GM12878 (cell line): Measurements from ENCODE around the gene ENDOG. TPM values are rescaled to one million over a fixed set of nuclear protein-coding genes. Genes with fewer than 3 reads are reported as not detected.

ENCODE experiments used
- CEBPB ChIP-seq, 2 experiments: fragments of 150-350 bp in 1 of 2; IDR thresholded peaks; 2 replicates each; pipeline ENCODE4 v1.6.1; 2012 to 2014; ENCODE audit warnings: low read depth in 2 of 2, low read length in 2 of 2, borderline replicate concordance in 1 of 2, inconsistent platforms in 1 of 2
- CHD1 ChIP-seq: IDR thresholded peaks from 2 replicates; pipeline ENCODE4 v1.6.1; 2012; ENCODE audit warnings: low read depth, low read length, improper control_type of control experiment
- CREB1 ChIP-seq: IDR thresholded peaks from 2 replicates; pipeline ENCODE4 v1.6.1; 2012; ENCODE audit warnings: low read depth, mild to moderate bottlenecking, inconsistent platforms
- DPF2 ChIP-seq: fragments of 450-650 bp; IDR thresholded peaks from 2 replicates; pipeline ENCODE4 v1.6.1; 2017; ENCODE audit warnings: mild to moderate bottlenecking
- IKZF2 ChIP-seq, 2 experiments: fragments of 450-650 bp; IDR thresholded peaks; 2 replicates each; pipeline ENCODE4 v1.6.1; 2017; ENCODE audit warnings: mild to moderate bottlenecking in 2 of 2, moderate library complexity in 2 of 2
- MEF2B ChIP-seq: fragments of 450-650 bp; IDR thresholded peaks from 2 replicates; pipeline ENCODE4 v1.6.1; 2018; ENCODE audit warnings: mild to moderate bottlenecking, moderate library complexity; ENCODE audit not compliant: partially characterized antibody, poor library complexity, severe bottlenecking
- MYC ChIP-seq: IDR thresholded peaks from 2 replicates; pipeline ENCODE4 v1.6.1; 2011; ENCODE audit warnings: mild to moderate bottlenecking, low read length, moderate library complexity, inconsistent platforms; ENCODE audit not compliant: insufficient read depth, insufficient replicate concordance, insufficient read length, severe bottlenecking
- NFXL1 ChIP-seq: fragments of 450-650 bp; IDR thresholded peaks from 2 replicates; pipeline ENCODE4 v1.6.1; 2017; ENCODE audit warnings: antibody characterized with exemption, mild to moderate bottlenecking, borderline replicate concordance
- NR2C2 ChIP-seq: IDR thresholded peaks from 2 replicates; pipeline ENCODE4 v1.6.1; 2011; ENCODE audit warnings: borderline replicate concordance, low read depth; ENCODE audit not compliant: control insufficient read depth, insufficient read length
- RBBP5 ChIP-seq: fragments of 200-600 bp; sonication (generic); conservative IDR thresholded peaks from 2 replicates; pipeline ENCODE4 v1.6.1; 2016
- SMC3 ChIP-seq: IDR thresholded peaks from 2 replicates; pipeline ENCODE4 v1.6.1; 2011; ENCODE audit warnings: low read length, improper control_type of control experiment, borderline replicate concordance
- SREBF1 ChIP-seq: IDR thresholded peaks from 2 replicates; pipeline ENCODE4 v1.6.1; 2012; ENCODE audit warnings: mild to moderate bottlenecking, low read length
- WRNIP1 ChIP-seq: IDR thresholded peaks from 2 replicates; pipeline ENCODE4 v1.6.1; 2011; ENCODE audit warnings: low read depth, low read length, improper control_type of control experiment, borderline replicate concordance
- polyA plus RNA-seq, 11 experiments: library from polyadenylated mRNA; depleted of rRNA in 4 of 11; unstranded in 6 of 11; stranded (reverse) in 5 of 11; fragments of >200 nt; fragmentation: Nextera tagmentation in 4 of 11; fragmentation: Illumina TruSeq in 1 of 11; extraction: Ambion mirVana in 4 of 11; extraction: Trizol in 1 of 11; gene quantifications; 1 replicate in 1 of 11; 2 replicates in 10 of 11; pipeline versions ENCODE4 v1.2.1 to v1.2.3, GENCODE V29; 2011 to 2016; ENCODE audit warnings: inconsistent platforms in 2 of 11, missing spikeins in 2 of 11, low read depth in 1 of 11
- total RNA-seq, 4 experiments: library from RNA; depleted of rRNA in 3 of 4; stranded (reverse); fragments of >200 nt in 3 of 4; fragmentation: Illumina TruSeq in 1 of 4; extraction: Trizol in 1 of 4; gene quantifications; 2 replicates each; pipeline versions ENCODE4 v1.2.1 to v1.2.3, GENCODE V29; 2013 to 2021
- TF ChIP-seq, protein P1 (sequence below): fragments of 450-650 bp; IDR thresholded peaks from 2 replicates; pipeline ENCODE4 v1.6.1; 2017; ENCODE audit warnings: mild to moderate bottlenecking, low read depth, inconsistent platforms; ENCODE audit not compliant: poor library complexity, severe bottlenecking
- TF ChIP-seq, protein P2 (sequence below): fragments of 450-650 bp; IDR thresholded peaks from 2 replicates; pipeline ENCODE4 v1.6.1; 2017; ENCODE audit warnings: antibody characterized with exemption, mild to moderate bottlenecking, moderate library complexity
- TF ChIP-seq, protein P3 (sequence below): fragments of 450-650 bp; IDR thresholded peaks from 2 replicates; pipeline ENCODE4 v1.6.1; 2018; ENCODE audit warnings: borderline replicate concordance, mild to moderate bottlenecking; ENCODE audit not compliant: partially characterized antibody
- TF ChIP-seq, protein P4 (sequence below): fragments of 450-650 bp; IDR thresholded peaks from 2 replicates; pipeline ENCODE4 v1.6.1; 2016; ENCODE audit warnings: mild to moderate bottlenecking
- TF ChIP-seq, protein P5 (sequence below): fragments of 450-650 bp; IDR thresholded peaks from 2 replicates; pipeline ENCODE4 v1.6.1; 2016; ENCODE audit warnings: mild to moderate bottlenecking

The ENDOG gene
- total and polyA plus RNA-seq, 10 of the 15 experiments (the other 5 are each of a cell fraction or from before 2014, with no cell fraction given) = 0.84 to 29.2 (median 9.0) TPM

DNA sequence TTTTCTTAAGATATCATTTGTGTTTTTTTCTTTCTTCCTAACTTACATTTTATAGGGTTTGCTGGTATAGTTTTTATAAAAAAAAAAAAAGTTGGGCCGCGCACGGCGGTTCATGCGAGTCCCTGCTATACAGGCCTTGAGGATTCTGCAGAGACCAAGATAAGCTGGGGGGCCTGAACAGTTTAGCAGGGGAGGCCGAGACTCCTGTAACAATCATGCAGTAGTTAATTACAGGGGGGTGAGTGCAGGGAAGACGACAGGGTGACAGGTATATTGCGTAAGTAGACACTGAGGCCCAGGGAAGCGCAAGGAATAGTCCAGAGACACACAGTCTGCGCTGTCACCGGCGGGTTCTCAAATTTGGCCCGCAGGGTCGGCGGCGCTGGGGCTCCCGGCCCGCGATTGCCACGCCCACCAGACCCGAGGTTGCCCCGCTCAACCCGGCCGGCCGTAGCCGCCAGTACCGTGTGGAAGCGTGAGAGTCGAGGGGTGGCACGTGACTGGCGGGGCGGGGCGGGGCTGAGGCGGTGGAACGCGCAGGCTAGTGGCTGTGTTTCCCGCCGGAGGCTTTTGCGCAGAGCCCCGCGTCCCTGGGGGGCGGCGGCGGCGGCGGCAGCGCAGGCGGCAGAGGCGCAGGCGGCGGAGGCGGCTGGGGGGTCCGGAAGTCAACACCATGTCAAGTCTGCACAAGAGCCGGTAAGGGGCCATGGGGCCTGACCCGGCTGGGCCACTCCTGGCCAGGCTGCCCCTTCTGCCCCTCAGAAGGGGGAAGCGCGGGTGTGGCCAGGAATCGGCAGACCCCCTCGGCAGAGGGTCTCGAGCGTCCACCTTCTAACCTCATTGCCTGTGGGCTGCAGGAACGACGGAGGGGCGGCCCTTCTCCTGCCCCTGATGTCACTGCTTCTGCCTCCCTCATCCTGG is 31.4 kb upstream of the ENDOG start, which contains the start of gene TBC1D13 (continued):
- TF ChIP-seq NFXL1 (no peak), SREBF1 (no peak), SMC3 (no peak), CEBPB (IDR thresholded peaks at IDR 0.05; ENCODE audit: borderline replicate concordance in 1 of 2, low read depth in 2 of 2, low read length in 2 of 2) (0 out of 4 replicates have a peak, but pooled peaks of 1 of the 2 experiments have one; percentile 28), CREB1 (peak; percentile 78), IKZF2 (IDR thresholded peaks at IDR 0.05) (no peak), DPF2 (peak; percentile 74; the same call in 1 of the 2 replicates), WRNIP1 (no peak), MEF2B (peak; percentile 97), RBBP5 (no peak), CHD1 (no peak), NR2C2 (no peak), MYC (no peak)
- TF ChIP-seq, protein P1, sequence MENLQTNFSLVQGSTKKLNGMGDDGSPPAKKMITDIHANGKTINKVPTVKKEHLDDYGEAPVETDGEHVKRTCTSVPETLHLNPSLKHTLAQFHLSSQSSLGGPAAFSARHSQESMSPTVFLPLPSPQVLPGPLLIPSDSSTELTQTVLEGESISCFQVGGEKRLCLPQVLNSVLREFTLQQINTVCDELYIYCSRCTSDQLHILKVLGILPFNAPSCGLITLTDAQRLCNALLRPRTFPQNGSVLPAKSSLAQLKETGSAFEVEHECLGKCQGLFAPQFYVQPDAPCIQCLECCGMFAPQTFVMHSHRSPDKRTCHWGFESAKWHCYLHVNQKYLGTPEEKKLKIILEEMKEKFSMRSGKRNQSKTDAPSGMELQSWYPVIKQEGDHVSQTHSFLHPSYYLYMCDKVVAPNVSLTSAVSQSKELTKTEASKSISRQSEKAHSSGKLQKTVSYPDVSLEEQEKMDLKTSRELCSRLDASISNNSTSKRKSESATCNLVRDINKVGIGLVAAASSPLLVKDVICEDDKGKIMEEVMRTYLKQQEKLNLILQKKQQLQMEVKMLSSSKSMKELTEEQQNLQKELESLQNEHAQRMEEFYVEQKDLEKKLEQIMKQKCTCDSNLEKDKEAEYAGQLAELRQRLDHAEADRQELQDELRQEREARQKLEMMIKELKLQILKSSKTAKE = no peak
- TF ChIP-seq, protein P2, sequence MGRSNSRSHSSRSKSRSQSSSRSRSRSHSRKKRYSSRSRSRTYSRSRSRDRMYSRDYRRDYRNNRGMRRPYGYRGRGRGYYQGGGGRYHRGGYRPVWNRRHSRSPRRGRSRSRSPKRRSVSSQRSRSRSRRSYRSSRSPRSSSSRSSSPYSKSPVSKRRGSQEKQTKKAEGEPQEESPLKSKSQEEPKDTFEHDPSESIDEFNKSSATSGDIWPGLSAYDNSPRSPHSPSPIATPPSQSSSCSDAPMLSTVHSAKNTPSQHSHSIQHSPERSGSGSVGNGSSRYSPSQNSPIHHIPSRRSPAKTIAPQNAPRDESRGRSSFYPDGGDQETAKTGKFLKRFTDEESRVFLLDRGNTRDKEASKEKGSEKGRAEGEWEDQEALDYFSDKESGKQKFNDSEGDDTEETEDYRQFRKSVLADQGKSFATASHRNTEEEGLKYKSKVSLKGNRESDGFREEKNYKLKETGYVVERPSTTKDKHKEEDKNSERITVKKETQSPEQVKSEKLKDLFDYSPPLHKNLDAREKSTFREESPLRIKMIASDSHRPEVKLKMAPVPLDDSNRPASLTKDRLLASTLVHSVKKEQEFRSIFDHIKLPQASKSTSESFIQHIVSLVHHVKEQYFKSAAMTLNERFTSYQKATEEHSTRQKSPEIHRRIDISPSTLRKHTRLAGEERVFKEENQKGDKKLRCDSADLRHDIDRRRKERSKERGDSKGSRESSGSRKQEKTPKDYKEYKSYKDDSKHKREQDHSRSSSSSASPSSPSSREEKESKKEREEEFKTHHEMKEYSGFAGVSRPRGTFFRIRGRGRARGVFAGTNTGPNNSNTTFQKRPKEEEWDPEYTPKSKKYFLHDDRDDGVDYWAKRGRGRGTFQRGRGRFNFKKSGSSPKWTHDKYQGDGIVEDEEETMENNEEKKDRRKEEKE = no peak
- TF ChIP-seq, protein P3, sequence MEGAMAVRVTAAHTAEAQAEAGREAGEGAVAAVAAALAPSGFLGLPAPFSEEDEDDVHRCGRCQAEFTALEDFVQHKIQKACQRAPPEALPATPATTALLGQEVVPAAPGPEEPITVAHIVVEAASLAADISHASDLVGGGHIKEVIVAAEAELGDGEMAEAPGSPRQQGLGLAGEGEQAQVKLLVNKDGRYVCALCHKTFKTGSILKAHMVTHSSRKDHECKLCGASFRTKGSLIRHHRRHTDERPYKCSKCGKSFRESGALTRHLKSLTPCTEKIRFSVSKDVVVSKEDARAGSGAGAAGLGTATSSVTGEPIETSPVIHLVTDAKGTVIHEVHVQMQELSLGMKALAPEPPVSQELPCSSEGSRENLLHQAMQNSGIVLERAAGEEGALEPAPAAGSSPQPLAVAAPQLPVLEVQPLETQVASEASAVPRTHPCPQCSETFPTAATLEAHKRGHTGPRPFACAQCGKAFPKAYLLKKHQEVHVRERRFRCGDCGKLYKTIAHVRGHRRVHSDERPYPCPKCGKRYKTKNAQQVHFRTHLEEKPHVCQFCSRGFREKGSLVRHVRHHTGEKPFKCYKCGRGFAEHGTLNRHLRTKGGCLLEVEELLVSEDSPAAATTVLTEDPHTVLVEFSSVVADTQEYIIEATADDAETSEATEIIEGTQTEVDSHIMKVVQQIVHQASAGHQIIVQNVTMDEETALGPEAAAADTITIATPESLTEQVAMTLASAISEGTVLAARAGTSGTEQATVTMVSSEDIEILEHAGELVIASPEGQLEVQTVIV = no peak
- TF ChIP-seq, protein P4, sequence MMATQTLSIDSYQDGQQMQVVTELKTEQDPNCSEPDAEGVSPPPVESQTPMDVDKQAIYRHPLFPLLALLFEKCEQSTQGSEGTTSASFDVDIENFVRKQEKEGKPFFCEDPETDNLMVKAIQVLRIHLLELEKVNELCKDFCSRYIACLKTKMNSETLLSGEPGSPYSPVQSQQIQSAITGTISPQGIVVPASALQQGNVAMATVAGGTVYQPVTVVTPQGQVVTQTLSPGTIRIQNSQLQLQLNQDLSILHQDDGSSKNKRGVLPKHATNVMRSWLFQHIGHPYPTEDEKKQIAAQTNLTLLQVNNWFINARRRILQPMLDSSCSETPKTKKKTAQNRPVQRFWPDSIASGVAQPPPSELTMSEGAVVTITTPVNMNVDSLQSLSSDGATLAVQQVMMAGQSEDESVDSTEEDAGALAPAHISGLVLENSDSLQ = no peak
- TF ChIP-seq, protein P5, sequence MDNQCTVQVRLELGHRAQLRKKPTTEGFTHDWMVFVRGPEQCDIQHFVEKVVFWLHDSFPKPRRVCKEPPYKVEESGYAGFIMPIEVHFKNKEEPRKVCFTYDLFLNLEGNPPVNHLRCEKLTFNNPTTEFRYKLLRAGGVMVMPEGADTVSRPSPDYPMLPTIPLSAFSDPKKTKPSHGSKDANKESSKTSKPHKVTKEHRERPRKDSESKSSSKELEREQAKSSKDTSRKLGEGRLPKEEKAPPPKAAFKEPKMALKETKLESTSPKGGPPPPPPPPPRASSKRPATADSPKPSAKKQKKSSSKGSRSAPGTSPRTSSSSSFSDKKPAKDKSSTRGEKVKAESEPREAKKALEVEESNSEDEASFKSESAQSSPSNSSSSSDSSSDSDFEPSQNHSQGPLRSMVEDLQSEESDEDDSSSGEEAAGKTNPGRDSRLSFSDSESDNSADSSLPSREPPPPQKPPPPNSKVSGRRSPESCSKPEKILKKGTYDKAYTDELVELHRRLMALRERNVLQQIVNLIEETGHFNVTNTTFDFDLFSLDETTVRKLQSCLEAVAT = peak; percentile 99
